K562 (cell line): Measurements from ENCODE around the gene NFIC. TPM values are rescaled to one million over a fixed set of nuclear protein-coding genes. Genes with fewer than 3 reads are reported as not detected.

Experiments
- ADNP ChIP-seq: fragments of 200-800 bp; sonication (Bioruptor generic); IDR thresholded peaks from 2 replicates; pipeline ENCODE4 v1.6.1; 2016; ENCODE audit warnings: missing genetic modification characterization, missing compliant biosample characterization
- CEBPG ChIP-seq, 3 experiments: fragments of 200-800 bp in 1 of 3; sonication (Bioruptor generic) in 1 of 3; sonication (generic) in 1 of 3; formaldehyde crosslinking in 1 of 3; IDR thresholded peaks in 2 of 3; conservative IDR thresholded peaks in 1 of 3; 2 replicates each; pipeline versions ENCODE4 v1.6.1 to v1.8.0; 2016 to 2022; ENCODE audit warnings: missing compliant biosample characterization in 2 of 3, missing genetic modification characterization in 2 of 3, mild to moderate bottlenecking in 1 of 3, missing genetic modification reagents in 1 of 3
- CEBPZ ChIP-seq: fragments of 150-350 bp; IDR thresholded peaks from 2 replicates; pipeline ENCODE4 v1.6.1; 2014; ENCODE audit warnings: low read depth, mild to moderate bottlenecking, low read length, borderline replicate concordance
- HES1 ChIP-seq: fragments of 450-650 bp; IDR thresholded peaks from 2 replicates; pipeline ENCODE4 v1.6.1; 2016; ENCODE audit warnings: low read depth, mild to moderate bottlenecking, moderate library complexity
- KLF13 ChIP-seq: fragments of 450-650 bp; IDR thresholded peaks from 2 replicates; pipeline ENCODE4 v1.6.1; 2016; ENCODE audit warnings: missing genetic modification characterization, low read depth, mild to moderate bottlenecking, missing compliant biosample characterization, moderate library complexity, borderline replicate concordance
- L3MBTL2 ChIP-seq: fragments of 450-650 bp; IDR thresholded peaks from 2 replicates; pipeline ENCODE4 v1.6.1; 2016; ENCODE audit warnings: mild to moderate bottlenecking, moderate library complexity
- PCBP2 ChIP-seq: fragments of 200-400 bp; formaldehyde crosslinking; IDR thresholded peaks from 2 replicates; pipeline ENCODE4 v1.6.1; 2018; ENCODE audit warnings: low read length, low read depth, mild to moderate bottlenecking, moderate library complexity; ENCODE audit not compliant: poor library complexity, severe bottlenecking
- PHF8 ChIP-seq: fragments of 200-600 bp; sonication (generic); IDR thresholded peaks from 2 replicates; pipeline ENCODE4 v1.6.1; 2012; ENCODE audit warnings: mixed run types, mild to moderate bottlenecking, inconsistent platforms, low read length, moderate library complexity, borderline replicate concordance
- RBFOX2 ChIP-seq: fragments of 200-400 bp; formaldehyde crosslinking; IDR thresholded peaks from 2 replicates; pipeline ENCODE4 v1.6.1; 2017; ENCODE audit warnings: low read depth, mild to moderate bottlenecking, low read length, moderate library complexity
- RBM14 ChIP-seq: fragments of 200-400 bp; formaldehyde crosslinking; IDR thresholded peaks from 2 replicates; pipeline ENCODE4 v1.6.1; 2018; ENCODE audit warnings: low read depth, mild to moderate bottlenecking, low read length, moderate library complexity, borderline replicate concordance; ENCODE audit not compliant: insufficient read depth
- RBM17 ChIP-seq: fragments of 200-400 bp; formaldehyde crosslinking; IDR thresholded peaks from 2 replicates; pipeline ENCODE4 v1.6.1; 2017; ENCODE audit warnings: low read depth, mild to moderate bottlenecking, low read length, borderline replicate concordance
- RUNX1 ChIP-seq: sonication (generic); IDR thresholded peaks from 2 replicates; pipeline ENCODE4 v1.6.1; 2016; ENCODE audit warnings: antibody characterized with exemption, low read depth
- YY1 ChIP-seq, 3 experiments: IDR thresholded peaks; 2 replicates each; pipeline ENCODE4 v1.6.1; 2011; ENCODE audit warnings: low read length in 2 of 3, mild to moderate bottlenecking in 2 of 3, moderate library complexity in 2 of 3, borderline replicate concordance in 1 of 3, control low read depth in 1 of 3, low read depth in 1 of 3; ENCODE audit not compliant: insufficient read depth in 3 of 3, insufficient replicate concordance in 2 of 3, control insufficient read depth in 1 of 3, insufficient read length in 1 of 3; ENCODE audit errors: extremely low read depth in 1 of 3
- ZC3H8 ChIP-seq: fragments of 450-650 bp; IDR thresholded peaks from 2 replicates; pipeline ENCODE4 v1.6.1; 2017
- ZFX ChIP-seq: sonication (generic); formaldehyde crosslinking; IDR thresholded peaks from 2 replicates; pipeline ENCODE4 v1.8.0; 2022; ENCODE audit warnings: mild to moderate bottlenecking, missing genetic modification reagents, moderate library complexity
- ZNF197 ChIP-seq: fragments of 200-800 bp; sonication (Bioruptor generic); IDR thresholded peaks from 2 replicates; pipeline ENCODE4 v1.6.1; 2016; ENCODE audit warnings: low read depth, missing genetic modification characterization, missing compliant biosample characterization
- ZNF217 ChIP-seq: sonication (generic); formaldehyde crosslinking; IDR thresholded peaks from 2 replicates; pipeline ENCODE4 v1.8.0; 2022; ENCODE audit warnings: mild to moderate bottlenecking, missing genetic modification reagents
- ZNF316 ChIP-seq: fragments of 450-650 bp; IDR thresholded peaks from 2 replicates; pipeline ENCODE4 v1.6.1; 2016
- ZNF586 ChIP-seq: fragments of 450-650 bp; formaldehyde crosslinking; conservative IDR thresholded peaks from 2 replicates; pipeline ENCODE4 v1.4.0; 2020; ENCODE audit warnings: mild to moderate bottlenecking, moderate library complexity
- polyA plus RNA-seq, 8 experiments: library from polyadenylated mRNA; depleted of rRNA in 4 of 8; stranded (reverse) in 5 of 8; unstranded in 3 of 8; fragments of >200 nt; fragmentation: Nextera tagmentation in 2 of 8; fragmentation: Illumina TruSeq in 1 of 8; extraction: Ambion mirVana in 2 of 8; extraction: Trizol in 1 of 8; gene quantifications; 2 replicates each; pipeline versions ENCODE4 v1.2.1 to v1.2.3, GENCODE V29; 2011 to 2014; ENCODE audit warnings: inconsistent platforms in 1 of 8, missing spikeins in 1 of 8
- total RNA-seq, 7 experiments: library from RNA; depleted of rRNA in 6 of 7; stranded (reverse); fragments of >200 nt in 6 of 7; fragmentation: Illumina TruSeq in 2 of 7; extraction: Trizol in 2 of 7; gene quantifications; 2 replicates each; pipeline versions ENCODE4 v1.2.1 to v1.2.3, GENCODE V29; 2011 to 2021; ENCODE audit warnings: low replicate concordance in 1 of 7
- TF ChIP-seq, protein P1 (sequence below): fragments of 250-450 bp; sonication (Bioruptor Pico); IDR thresholded peaks from 2 replicates; pipeline ENCODE4 v1.4.0; 2020; ENCODE audit warnings: borderline replicate concordance

The NFIC gene
- total and polyA plus RNA-seq, 9 of the 15 experiments (the other 6 are each of a cell fraction or from before 2014, with no cell fraction given): 0.71 to 62.1 (median 6.9) TPM

- TF ChIP-seq KLF13: no peak
- no peak for TF ChIP-seq ZNF197 (CRISPR knock-in tag)
- TF ChIP-seq, protein P1, sequence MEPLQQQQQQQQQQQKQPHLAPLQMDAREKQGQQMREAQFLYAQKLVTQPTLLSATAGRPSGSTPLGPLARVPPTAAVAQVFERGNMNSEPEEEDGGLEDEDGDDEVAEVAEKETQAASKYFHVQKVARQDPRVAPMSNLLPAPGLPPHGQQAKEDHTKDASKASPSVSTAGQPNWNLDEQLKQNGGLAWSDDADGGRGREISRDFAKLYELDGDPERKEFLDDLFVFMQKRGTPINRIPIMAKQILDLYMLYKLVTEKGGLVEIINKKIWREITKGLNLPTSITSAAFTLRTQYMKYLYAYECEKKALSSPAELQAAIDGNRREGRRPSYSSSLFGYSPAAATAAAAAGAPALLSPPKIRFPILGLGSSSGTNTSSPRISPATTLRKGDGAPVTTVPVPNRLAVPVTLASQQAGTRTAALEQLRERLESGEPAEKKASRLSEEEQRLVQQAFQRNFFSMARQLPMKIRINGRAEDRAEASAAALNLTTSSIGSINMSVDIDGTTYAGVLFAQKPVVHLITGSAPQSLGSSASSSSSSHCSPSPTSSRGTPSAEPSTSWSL (CRISPR knock-in tag): no peak
- TF ChIP-seq RBFOX2: 0 out of 2 replicates have a peak, but pooled peaks have one; percentile 28
- TF ChIP-seq RUNX1: no peak
- TF ChIP-seq ZNF316: no peak
- 0 out of 2 replicates have a peak, but pooled peaks have one; percentile 63 for TF ChIP-seq RBM14
- no peak for TF ChIP-seq HES1
- no peak for TF ChIP-seq PCBP2
- no peak for TF ChIP-seq ZC3H8
- peak; percentile 37; the same call in 1 of the 2 replicates for TF ChIP-seq ZFX (CRISPR knock-in tag)
- TF ChIP-seq ZNF586 (CRISPR knock-in tag): no peak
- TF ChIP-seq L3MBTL2: peak; percentile 56; the same call in 1 of the 2 replicates
- TF ChIP-seq PHF8: peak; percentile 48; the same call in 1 of the 2 replicates
- no peak for TF ChIP-seq ADNP
- TF ChIP-seq CEBPZ: no peak
- no peak for TF ChIP-seq ZNF217
- no peak for TF ChIP-seq CEBPG (CRISPR knock-in tag; IDR thresholded peaks at IDR 0.05)
- TF ChIP-seq CEBPG (tag; conservative IDR thresholded peaks at IDR 0.05 in 1 of 2, IDR thresholded peaks at IDR 0.05 in 1 of 2): no peak
- TF ChIP-seq RBM17: no peak
- peak in 2 of 3 experiments; percentile 10 to 22 for TF ChIP-seq YY1 (IDR thresholded peaks at IDR 0.05; ENCODE audit: borderline replicate concordance in 1 of 3, control insufficient read depth in 1 of 3, extremely low read depth in 1 of 3, insufficient read depth in 3 of 3, insufficient read length in 1 of 3, insufficient replicate concordance in 2 of 3, low read depth in 1 of 3, low read length in 2 of 3)
Measured at GRCh38 chr19:3359015-3359918, 7.1 kb upstream of the NFIC start (continued).
